Activated T-cell treated with anti-CD3 and anti-CD28 coated beads for 48 hours (primary cell): ENCODE measurements around the gene PARD6G.

Experiments used
- DNase-seq: peaks from one replicate; pipeline ENCODE4 v3.0.0-alpha.2; 2020; ENCODE audit warnings: low read depth

PARD6G gene, protein sequence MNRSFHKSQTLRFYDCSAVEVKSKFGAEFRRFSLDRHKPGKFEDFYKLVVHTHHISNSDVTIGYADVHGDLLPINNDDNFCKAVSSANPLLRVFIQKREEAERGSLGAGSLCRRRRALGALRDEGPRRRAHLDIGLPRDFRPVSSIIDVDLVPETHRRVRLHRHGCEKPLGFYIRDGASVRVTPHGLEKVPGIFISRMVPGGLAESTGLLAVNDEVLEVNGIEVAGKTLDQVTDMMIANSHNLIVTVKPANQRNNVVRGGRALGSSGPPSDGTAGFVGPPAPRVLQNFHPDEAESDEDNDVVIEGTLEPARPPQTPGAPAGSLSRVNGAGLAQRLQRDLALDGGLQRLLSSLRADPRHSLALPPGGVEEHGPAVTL

GRCh38 chr18:80247393-80247841 is at the start of gene PARD6G:
TSS of gene PARD6G (minus strand) at chr18:80247514. CDS start at chr18:80247348, 166 bp downstream.
- peak; percentile 48 for DNase-seq

- peak; percentile 36 for DNase-seq
Observed at GRCh38 chr18:80262241-80263033, 15.1 kb upstream of the PARD6G start.

- DNase-seq, result no peak
Observed at GRCh38 chr18:80259610-80260009, 12.3 kb upstream of the PARD6G start.

DNA sequence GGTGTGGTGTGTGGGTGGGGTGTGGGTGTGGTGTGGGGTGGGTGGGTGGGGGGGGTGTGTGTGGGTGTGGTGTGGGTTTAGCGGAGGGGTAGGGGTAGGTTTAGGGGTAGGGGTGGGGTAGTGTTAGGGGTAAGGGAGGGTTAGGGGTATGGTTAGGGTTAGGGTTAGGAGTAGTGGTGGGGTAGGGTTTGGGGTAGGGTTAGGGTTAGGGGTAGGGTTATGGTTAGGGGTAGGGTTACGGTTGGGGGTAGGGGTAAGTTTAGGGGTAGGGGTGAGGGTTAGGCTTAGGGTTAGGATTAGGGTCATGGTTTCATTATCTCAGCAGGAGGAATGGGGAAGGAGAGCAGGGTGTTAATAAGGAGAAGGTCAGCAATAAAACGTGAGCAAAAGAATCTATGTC is 11.3 kb upstream of the PARD6G start:
- no peak for DNase-seq

- DNase-seq, result peak; percentile 56
Observed at GRCh38 chr18:80257579-80258543, 10.5 kb upstream of the PARD6G start.

GRCh38 chr18:80254971-80255500 is 7.7 kb upstream of the PARD6G start:
- DNase-seq, result no peak

GRCh38 chr18:80253871-80254492 is 6.7 kb upstream of the PARD6G start:
- no peak for DNase-seq

DNA sequence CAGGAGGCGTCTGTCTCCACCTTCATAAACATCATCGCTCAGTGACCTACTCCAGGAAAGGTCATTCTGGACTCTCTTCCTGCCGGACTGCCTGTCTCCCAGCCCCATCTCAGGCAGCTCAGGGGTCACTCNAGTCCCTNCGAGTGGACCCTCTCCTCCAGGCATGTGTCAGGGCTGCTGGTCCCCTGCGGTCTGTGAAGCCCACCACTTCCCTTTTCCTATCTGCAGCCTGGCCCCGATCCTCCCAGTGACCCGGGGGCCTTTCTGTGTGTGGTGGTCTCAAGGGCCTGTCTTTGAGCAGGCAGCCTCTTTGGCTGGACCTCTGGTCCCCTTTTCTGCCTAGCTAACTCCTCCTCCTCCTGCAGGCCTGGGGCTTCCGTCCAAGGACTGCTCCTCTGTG is 5.9 kb upstream of the PARD6G start:
- no peak for DNase-seq

- no peak for DNase-seq
Observed at GRCh38 chr18:80252136-80252535, 4.8 kb upstream of the PARD6G start.

DNA sequence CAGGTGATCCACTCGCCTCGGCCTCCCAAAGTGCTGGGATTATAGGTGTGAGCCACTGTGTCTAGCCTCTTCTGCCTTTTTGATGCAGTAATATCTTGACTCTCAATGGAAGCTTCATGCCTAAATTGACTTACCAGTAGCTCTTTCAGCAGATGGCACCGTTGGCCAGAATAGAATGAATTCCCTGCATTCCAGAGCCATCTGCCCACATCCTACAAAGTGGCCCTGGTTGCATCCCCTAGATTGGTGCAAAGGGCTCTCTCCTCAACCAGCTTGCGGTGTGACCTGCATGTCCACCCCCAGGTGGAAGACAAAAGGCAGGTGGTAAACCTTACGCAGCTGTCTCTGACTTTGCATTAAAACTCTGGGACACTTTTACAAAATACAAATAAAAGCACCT is 4.4 kb upstream of the PARD6G start:
- DNase-seq, result no peak

GRCh38 chr18:80250740-80251364 is 3.5 kb upstream of the PARD6G start:
- DNase-seq, result no peak

- DNase-seq, result no peak
Observed at GRCh38 chr18:80249217-80250093, 2.1 kb upstream of the PARD6G start.

- DNase-seq, result no peak
Observed at GRCh38 chr18:80246445-80247392, 595 bp downstream of the PARD6G start.

- no peak for DNase-seq
Observed at GRCh38 chr18:80245781-80246444, 1.4 kb downstream of the PARD6G start.

DNA sequence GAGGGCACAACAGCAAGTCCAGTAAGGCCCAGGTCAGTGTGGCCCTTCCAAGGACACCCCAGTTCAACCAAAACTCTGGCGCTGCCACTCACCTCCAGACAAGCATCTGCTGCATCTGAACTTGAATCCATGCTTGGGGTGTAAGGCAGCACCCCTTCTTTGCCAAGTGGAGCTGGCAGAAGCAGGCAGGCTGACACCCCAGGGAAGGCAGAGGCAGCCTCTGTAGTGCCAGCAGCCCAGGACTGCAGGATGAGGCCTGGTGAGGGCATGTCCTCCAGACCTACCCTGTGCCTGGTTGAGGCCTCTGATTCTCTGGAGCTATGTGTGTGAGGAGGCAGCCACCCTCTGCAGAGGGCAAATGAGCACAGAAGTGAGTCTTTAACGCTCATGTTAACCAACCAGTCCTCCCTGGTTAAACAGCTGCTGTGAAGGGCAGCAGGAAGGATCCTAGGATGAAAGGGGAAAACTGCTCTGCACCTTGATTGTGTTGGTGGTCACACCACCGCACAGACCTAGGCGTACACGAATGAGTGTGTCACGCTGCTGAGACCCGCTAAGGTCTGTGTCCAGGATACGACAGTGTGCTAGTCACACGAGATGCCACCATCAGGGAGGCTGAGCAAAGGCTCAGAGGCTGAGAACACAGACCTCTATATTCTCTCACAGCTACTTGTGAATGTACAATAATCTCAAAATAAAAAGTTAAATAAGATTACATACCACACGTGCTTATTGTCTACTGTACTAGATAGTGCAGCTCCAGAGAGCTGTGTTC is 2.2 kb downstream of the PARD6G start:
- no peak for DNase-seq

GRCh38 chr18:80244167-80244566 is 3.1 kb downstream of the PARD6G start:
- no peak for DNase-seq

DNA sequence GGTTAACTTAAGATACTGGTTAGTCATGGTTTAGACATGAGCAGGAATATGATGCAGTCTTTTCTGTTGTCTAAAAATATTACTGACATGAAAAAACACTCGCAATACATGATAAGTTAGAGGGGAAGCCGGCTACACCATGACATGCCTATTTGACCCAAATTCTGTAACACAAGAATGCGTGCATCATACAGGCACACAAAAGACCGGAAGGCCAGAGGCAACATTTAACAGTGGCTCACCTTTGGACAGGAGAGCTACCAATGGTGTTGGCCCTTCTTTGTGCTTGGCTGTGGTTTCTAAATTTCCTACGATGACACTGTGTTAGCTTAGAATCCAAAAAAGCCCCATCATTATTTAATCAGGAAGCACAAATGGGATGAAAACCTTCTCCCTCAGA is 4.1 kb downstream of the PARD6G start:
- no peak for DNase-seq
